ENCODE results near the gene NSDHL. TPM values are rescaled to one million over a fixed set of nuclear protein-coding genes. Genes with fewer than 3 reads are reported as not detected.

The NSDHL gene
- total and polyA plus RNA-seq, 2 experiments from 2014 or later = 32.4 to 34.3 TPM

- TF ChIP-seq REST (IDR thresholded peaks at IDR 0.05; ENCODE audit: unreplicated experiment) = no peak
- no peak for TF ChIP-seq CREB1 (CRISPR knock-in tag; IDR thresholded peaks at IDR 0.05; ENCODE audit: low read depth)
- TF ChIP-seq ETS1 (IDR thresholded peaks at IDR 0.05) = no peak
- TF ChIP-seq JUNB (IDR thresholded peaks at IDR 0.05; ENCODE audit: unreplicated experiment) = no peak
- no peak for TF ChIP-seq EZH2phosphoT487 (IDR thresholded peaks at IDR 0.05; ENCODE audit: unreplicated experiment)
- TF ChIP-seq STAT1 (IDR thresholded peaks at IDR 0.05; ENCODE audit: unreplicated experiment) = no peak
- no peak for TF ChIP-seq ZNF331 (CRISPR knock-in tag; IDR thresholded peaks at IDR 0.05; ENCODE audit: low read depth)
- no peak for TF ChIP-seq ZNF114 (CRISPR knock-in tag; IDR thresholded peaks at IDR 0.05)
These were observed 13.0 kb downstream of the NSDHL start (continued) for GRCh38 chrX:152843852-152844251.

- no peak overlapping the region for H3K4me3 ChIP-seq
- Mint-ChIP-seq H3K27me3 (ENCODE audit: insufficient read depth, low read depth, poor library complexity) (peaks cover 5% of the 10 kb centered on the region), H3K4me3 (no peak overlapping the region), H3K4me1 (peaks cover 11% of the 10 kb centered on the region; the same call in 2 of the 3 replicates), H3K27ac (no peak overlapping the region), H3K36me3 (ENCODE audit: low read depth) (peaks cover 15% of the 10 kb centered on the region; the same call in 2 of the 3 replicates), H3K9me3 (no peaks in the 10 kb centered on the region)
- DNase-seq (ENCODE audit: low spot score) (no peak), ATAC-seq (no peak)
- no peak overlapping the region for H3K27ac ChIP-seq (ENCODE audit: low read depth)
- no peaks in the 10 kb centered on the region for H3K27me3 ChIP-seq (ENCODE audit: insufficient read depth)
- no peaks in the 10 kb centered on the region; the same call in none of the 2 replicates for H4K20me1 ChIP-seq (replicated peaks; ENCODE audit: insufficient read depth)
- H3K9me2 ChIP-seq (ENCODE audit: insufficient read depth) = no peaks in the 10 kb centered on the region
- H3K79me2 ChIP-seq (replicated peaks; ENCODE audit: insufficient read depth) = peaks cover 63% of the 10 kb centered on the region
- no peaks in the 10 kb centered on the region for H3K36me3 ChIP-seq (ENCODE audit: insufficient read depth)
- no peaks in the 10 kb centered on the region for H3K4me1 ChIP-seq (ENCODE audit: insufficient read depth)
- no peak overlapping the region for H3K4me2 ChIP-seq
- no peak overlapping the region for H2AFZ ChIP-seq
- H3F3A ChIP-seq (replicated peaks; ENCODE audit: low read depth) = no peaks in the 10 kb centered on the region
- no peak for TF ChIP-seq ZNF331 (CRISPR knock-in tag; IDR thresholded peaks at IDR 0.05; ENCODE audit: low read depth)
- no peak for TF ChIP-seq EZH2 (IDR thresholded peaks at IDR 0.05; ENCODE audit: low read depth, unreplicated experiment)
- no peak for TF ChIP-seq CREB1 (CRISPR knock-in tag; IDR thresholded peaks at IDR 0.05; ENCODE audit: low read depth)
- TF ChIP-seq ETS1 (IDR thresholded peaks at IDR 0.05) = no peak
- TF ChIP-seq EZH2phosphoT487 (IDR thresholded peaks at IDR 0.05; ENCODE audit: unreplicated experiment) = no peak
- TF ChIP-seq ZNF114 (CRISPR knock-in tag; IDR thresholded peaks at IDR 0.05) = no peak
- TF ChIP-seq ZNF462 (CRISPR knock-in tag; IDR thresholded peaks at IDR 0.05) = no peak
- no peak for TF ChIP-seq JUNB (IDR thresholded peaks at IDR 0.05; ENCODE audit: unreplicated experiment)
- no peak for TF ChIP-seq POLR2AphosphoS5 (IDR thresholded peaks at IDR 0.05; ENCODE audit: low read depth)
These were observed 13.4 kb downstream of the NSDHL start for GRCh38 chrX:152844256-152844655.
